GM19463 (cell line): ENCODE results near the gene CHAMP1.
"Not testable (repeated sequence)": the region's sequence is repeated elsewhere in the genome, so short reads cannot be mapped to it uniquely, and the experiment has no call there.

Experiments used
- ATAC-seq: cut with Tn5 transposase; IDR thresholded peaks from one replicate; pipeline ENCODE4 v1.9.1; 2021; ENCODE audit warnings: mild to moderate bottlenecking, moderate library complexity; ENCODE audit not compliant: unreplicated experiment

The CHAMP1 gene

DNA sequence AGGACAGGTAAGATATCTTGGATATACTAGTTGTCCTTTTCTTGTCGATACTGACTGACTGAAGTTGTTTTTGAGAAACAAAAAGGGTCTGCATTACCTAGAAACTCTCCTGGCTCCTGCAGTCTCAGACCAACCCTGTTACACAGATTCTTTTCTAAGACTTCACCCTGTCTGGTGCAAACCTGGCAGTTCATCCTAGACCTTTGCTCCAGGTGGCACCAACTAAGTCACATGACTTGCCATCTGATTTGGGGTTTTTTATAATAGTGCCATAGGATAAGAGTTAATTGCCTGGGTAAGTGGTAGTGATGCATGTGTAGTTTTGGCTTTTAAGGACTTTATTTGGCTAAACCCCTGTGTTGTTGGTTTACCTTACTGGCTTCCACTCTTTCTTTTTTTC lies 14.3 kb downstream of the CHAMP1 start:
- no peak for ATAC-seq

DNA sequence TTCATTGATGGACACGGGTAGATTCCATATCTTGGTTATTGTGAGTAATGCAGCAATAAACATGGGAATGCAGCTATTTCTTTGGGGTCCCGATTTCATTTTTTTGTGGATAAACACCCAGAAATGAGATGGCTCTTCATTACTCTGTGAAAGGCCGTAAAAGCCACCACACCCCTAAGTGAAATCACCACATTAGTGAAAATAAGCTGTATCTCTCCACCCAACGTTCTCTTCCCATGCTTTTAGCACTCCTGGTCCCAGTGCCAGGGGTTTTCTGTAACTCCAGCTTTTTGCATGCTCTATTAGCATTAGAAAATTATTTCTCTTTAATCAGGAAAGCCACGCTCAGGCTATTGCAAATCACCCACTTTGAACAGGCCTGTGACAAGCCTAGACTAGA lies 15.8 kb downstream of the CHAMP1 start:
- ATAC-seq = no peak

DNA sequence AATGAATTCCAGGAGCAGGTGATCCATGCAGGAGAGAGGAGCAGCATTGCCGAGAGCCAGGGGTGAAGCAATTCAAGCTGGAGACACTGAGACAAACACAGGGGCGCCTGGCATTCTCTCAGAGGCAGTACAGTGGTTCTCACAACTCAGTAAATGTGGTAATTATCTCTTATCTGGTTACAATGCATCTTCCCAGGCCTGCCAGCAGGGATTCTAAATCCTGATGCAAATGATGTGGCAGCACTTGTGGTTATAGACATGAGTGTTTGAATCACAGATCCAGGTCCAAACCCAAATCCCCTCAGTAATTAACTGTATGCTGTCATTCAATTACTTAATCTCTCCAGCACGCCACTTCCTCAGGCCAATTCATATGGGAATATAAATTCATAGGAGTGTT lies 19.6 kb downstream of the CHAMP1 start:
- ATAC-seq = not testable (repeated sequence)

DNA sequence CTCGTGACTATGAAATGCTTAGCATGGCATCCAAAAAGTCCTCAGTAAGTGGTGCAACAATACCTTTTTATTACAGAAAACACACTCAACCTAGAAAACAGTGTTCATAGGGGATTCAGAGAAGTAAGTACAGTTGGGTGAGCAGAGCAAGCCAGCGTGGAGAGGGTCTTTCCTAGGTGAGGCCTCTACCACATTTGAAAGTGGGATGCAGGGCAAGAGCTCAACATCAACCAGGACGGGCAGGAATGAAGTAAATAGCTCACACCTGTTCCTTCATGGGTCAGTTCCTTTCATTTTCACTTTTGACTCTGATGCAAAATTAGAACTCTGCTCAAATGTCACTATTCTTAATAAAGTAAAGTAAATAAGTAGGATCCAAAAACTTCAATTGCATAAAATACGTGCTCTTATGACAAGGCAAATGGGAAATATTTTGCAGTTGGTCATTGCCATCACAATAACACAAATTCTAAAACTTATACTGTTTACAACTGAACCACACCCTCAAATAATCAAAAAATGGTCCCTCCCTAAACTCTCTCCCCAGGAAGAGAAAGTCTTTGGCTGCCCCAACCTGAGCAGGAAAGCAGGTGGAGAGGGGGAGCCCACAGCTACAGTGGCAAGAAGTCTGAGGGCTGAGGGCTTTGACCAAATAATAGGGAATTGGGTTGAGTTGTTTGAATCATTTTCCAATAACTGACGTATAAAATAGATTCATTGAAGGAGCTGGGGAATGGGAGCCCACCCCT lies 20.2 kb downstream of the CHAMP1 start:
- ATAC-seq = no peak

DNA sequence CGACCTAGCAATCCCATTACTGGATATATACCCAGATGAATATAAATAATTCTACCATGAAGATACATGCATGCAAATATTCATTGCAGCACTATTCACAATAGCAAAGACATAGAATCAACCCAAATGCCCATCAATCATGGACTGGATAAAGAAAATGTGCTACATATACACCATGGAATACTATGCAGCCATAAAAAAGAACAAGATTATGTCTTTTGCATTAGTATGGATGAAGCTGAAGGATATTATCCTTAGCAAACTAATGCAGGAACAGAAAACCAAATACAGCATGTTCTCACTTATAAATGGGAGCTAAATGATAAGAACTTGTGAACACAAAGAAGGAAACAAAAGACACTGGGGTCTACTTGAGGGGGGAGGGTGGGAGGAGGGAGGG lies 22.2 kb downstream of the CHAMP1 start:
- ATAC-seq = not testable (repeated sequence)

DNA sequence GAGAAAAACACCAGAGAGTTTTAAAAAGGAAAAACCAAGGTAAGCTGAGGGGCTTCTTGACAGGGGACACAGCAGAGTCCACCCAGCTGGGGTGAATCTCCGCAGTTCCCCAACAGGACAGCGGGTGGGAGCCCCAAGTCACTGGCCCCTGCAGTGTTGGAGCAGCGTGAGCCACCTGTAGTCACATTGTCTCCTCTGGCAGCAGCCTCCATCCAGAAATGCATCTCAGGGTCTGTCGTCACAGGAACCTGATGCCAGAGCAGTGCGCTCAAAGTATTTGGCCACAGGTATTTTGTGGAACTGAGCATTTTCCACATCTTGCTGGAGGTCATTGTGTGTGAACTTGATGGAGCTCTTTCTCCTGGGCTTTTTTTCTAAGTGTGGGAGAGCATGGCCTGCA lies 24.7 kb downstream of the CHAMP1 start:
- no peak for ATAC-seq

- ATAC-seq = no peak
These were observed 25.7 kb downstream of the CHAMP1 start for GRCh38 chr13:114339857-114340534.

DNA sequence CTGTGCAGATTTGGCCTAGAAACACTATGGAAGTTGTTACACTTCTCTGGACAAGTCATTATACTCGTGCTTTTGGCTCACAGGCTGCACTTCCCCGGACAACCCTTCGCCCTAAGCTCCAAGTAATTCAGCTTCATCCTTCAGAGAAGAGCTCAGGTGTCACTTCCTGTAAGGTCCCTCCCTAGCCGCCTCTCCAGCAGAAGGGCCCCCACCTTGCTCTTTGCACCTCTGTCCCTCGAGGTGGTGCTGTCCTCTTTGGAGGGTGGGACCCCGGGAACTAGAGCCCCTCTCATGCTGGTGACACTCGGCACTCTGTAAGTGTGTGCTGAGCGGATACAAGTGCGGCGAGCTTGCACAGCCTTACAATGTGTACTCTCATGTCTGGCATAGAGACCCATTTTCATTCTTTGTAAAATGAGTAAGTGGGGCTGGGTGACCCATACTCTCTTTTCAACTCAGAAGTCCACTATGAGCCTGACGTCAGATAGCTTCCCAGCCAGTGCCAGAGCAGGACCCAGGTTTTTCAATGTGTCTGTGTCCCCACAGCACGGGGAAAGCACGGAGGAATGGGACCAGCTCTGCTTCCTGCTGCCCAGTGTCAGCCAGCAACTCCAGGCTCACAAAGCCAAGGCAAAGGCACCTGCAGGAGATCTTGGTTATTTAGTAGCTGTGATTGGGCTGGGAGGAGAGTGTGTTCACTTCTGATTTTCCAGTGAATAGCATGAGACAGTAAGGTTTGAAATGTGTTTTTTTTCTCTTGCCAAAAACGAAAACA lies 26.9 kb downstream of the CHAMP1 start:
- ATAC-seq = no peak

DNA sequence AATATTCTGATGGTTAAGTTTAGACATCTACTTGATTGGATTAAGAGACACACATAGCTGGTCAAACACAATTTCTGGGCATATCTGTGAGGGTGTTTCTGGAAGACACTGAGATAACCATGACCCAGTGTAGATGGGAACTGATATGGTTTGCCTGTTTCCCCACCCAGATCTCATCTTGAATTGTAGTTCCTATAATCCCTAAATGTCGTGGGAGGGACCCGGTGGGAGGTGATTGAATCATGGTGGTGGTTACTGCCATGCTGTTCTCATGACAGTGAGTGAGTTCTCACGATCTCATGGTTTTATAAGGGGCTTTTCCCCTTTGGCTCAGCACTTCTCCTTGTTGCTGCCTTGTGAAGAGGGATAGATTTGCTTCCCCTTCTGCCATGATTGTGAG lies 33.0 kb downstream of the CHAMP1 start:
- not testable (repeated sequence) for ATAC-seq

DNA sequence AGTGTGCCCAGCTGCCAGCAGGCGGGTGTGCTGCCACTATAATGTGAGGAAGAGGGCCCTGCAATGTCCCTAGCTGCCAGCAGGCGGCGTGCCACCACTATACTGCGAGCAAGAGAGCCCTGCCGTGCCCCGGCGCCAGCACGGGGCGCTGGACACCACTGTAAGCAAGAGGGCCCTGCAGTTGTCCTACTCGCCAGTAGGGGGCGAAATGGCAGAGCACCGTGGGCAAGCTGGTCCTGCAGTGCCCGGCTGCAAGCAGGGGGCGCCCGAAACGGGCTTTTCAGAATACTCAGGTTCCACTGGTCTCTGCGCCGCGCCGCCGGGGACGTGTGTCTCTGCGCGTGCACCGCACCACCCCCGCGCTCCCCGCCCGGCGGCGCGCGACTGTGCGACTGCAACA lies 38.5 kb downstream of the CHAMP1 start:
- ATAC-seq = not testable (repeated sequence)

DNA sequence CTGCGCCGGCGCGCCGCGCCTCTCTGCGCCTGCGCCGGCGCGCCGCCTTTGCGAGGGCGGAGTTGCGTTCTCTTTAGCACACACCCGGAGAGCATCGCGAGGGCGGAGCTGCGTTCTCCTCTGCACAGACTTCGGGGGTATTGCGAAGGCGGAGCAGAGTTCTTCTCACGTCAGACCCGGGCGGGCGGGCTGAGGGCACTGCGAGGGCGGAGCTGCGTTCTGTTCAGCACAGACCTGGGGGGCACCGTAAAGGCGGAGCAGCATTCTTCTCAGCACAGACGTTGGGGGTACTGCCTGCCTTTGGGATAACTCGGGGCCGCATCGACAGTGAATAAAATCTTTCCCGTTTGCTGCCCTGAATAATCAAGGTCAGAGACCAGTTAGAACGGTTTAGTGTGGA lies 39.1 kb downstream of the CHAMP1 start:
- not testable (repeated sequence) for ATAC-seq
